Stimulated activated CD8-positive, alpha-beta memory T cell treated with anti-CD3 and anti-CD28 coated beads, Interleukin-4, amount 100 ng/mL, for 24 hours (primary cell): ENCODE measurements around the gene ADGRG3.

ENCODE experiments used
- DNase-seq: peaks from one replicate; pipeline ENCODE4 v3.0.0-alpha.2; 2020; ENCODE audit warnings: low read depth

Gene ADGRG3

DNA sequence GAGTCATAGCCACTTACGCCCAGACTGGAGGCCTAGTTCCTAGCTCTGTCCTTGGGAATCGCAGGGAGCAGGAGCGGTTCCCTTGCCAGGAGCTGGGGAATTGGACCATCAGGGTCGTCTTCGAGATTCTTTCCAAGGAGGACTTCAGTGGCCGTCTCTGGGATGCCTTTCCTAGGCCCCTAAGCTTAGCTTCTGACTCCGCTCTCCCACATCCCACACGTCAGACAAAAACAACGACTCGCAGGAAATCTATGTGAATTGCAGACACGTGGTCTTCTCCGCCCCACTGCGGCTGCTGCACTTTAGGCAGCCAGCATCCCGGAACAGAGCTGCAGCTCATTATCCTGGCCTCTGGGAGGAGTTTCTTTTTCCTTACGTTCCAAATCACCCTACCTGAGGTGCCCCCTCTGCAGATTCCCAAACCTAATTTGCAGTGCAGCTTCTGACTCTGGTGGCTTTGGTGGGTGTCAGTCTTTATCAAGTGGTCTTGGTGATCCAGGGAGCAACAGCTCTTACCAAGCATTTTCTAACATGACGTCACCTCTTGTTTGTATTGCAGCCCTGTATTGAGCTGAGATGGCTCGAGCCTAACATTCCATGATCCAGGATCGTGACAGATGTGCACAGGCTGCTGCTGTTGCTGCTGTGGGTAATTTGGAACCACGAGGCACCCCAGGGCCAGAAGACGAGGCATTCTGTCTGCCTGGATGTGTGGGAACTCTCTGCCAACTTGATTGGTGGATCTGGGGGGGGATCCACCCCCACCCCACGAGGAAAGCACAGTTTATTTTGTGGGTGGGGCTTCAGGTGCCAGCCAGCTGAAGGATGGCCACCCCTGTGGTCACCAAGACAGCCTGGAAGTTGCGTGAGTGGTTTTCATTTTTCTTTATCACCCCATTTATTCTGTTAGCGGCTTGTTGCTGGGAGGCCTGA lies 68.6 kb downstream of the ADGRG3 start:
- DNase-seq: peak; percentile 21

DNA sequence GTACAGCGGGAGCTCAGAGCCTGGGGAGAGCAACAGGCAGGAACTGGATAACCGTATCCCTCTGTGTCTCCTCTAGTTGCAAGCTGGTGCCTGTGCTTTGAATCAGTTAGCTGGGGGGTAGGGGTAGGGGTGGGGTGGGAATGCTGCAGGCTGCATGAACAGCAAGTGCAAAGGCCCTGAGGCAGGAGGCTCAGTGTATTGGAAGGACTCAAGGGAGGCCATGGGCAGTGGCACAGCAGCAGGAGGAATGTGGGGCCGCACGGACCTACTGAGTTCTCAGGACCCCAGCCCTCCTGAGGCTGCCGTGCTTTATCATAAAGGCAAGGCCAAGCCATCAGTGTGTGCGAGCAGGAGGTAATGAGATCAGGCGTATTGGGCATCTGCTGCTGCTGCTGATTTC lies 70.7 kb downstream of the ADGRG3 start:
- no peak for DNase-seq
